Activated naive CD8-positive, alpha-beta T cell treated with anti-CD3 and anti-CD28 coated beads for 36 hours (primary cell): ENCODE results near the gene GRIK4. TPM values are rescaled to one million over a fixed set of nuclear protein-coding genes. Genes with fewer than 3 reads are reported as not detected.

ENCODE experiments used
- DNase-seq: peaks from one replicate; pipeline ENCODE4 v3.0.0; 2021
- H3K27ac Mint-ChIP-seq: one replicate; pipeline ENCODE4 v1.8.0; 2022; ENCODE audit warnings: mild to moderate bottlenecking, moderate library complexity, mixed read lengths
- H3K27me3 Mint-ChIP-seq: one replicate; pipeline ENCODE4 v1.8.0; 2022; ENCODE audit warnings: mild to moderate bottlenecking, mixed read lengths
- H3K36me3 Mint-ChIP-seq: one replicate; pipeline ENCODE4 v1.8.0; 2021; ENCODE audit warnings: mild to moderate bottlenecking, mixed read lengths
- H3K4me1 Mint-ChIP-seq: one replicate; pipeline ENCODE4 v1.8.0; 2021; ENCODE audit warnings: mixed read lengths
- H3K4me3 Mint-ChIP-seq: one replicate; pipeline ENCODE4 v1.8.0; 2022; ENCODE audit warnings: mild to moderate bottlenecking, moderate library complexity, mixed read lengths
- H3K9me3 Mint-ChIP-seq: one replicate; pipeline ENCODE4 v1.8.0; 2022; ENCODE audit warnings: mixed read lengths
- total RNA-seq, 2 experiments: library from RNA; stranded (reverse); gene quantifications; one replicate each; pipeline ENCODE4 v1.2.3, GENCODE V29; 2021

Gene GRIK4
- total RNA-seq, 2 experiments from 2014 or later = 0.40 to 0.43 TPM

GRCh38 chr11:120528749-120529148 is 17.2 kb downstream of the GRIK4 start:
- Mint-ChIP-seq H3K27ac (no peak overlapping the region), H3K4me1 (no peaks in the 10 kb centered on the region), H3K36me3 (no peaks in the 10 kb centered on the region), H3K27me3 (peaks cover 24% of the 10 kb centered on the region), H3K9me3 (no peaks in the 10 kb centered on the region), H3K4me3 (no peak overlapping the region)
- DNase-seq = no peak

GRCh38 chr11:120529214-120529613 is 17.7 kb downstream of the GRIK4 start:
- DNase-seq = no peak
- no peaks in the 10 kb centered on the region for H3K9me3 Mint-ChIP-seq
- H3K4me1 Mint-ChIP-seq = no peaks in the 10 kb centered on the region
- no peak overlapping the region for H3K27ac Mint-ChIP-seq
- H3K27me3 Mint-ChIP-seq = peaks cover 21% of the 10 kb centered on the region
- no peak overlapping the region for H3K4me3 Mint-ChIP-seq
- H3K36me3 Mint-ChIP-seq = no peaks in the 10 kb centered on the region

GRCh38 chr11:120529911-120530310 is 18.4 kb downstream of the GRIK4 start:
- H3K27me3 Mint-ChIP-seq = peaks cover 14% of the 10 kb centered on the region
- no peaks in the 10 kb centered on the region for H3K36me3 Mint-ChIP-seq
- no peaks in the 10 kb centered on the region for H3K4me1 Mint-ChIP-seq
- no peaks in the 10 kb centered on the region for H3K9me3 Mint-ChIP-seq
- no peak for DNase-seq
- no peak overlapping the region for H3K4me3 Mint-ChIP-seq
- no peak overlapping the region for H3K27ac Mint-ChIP-seq

DNA sequence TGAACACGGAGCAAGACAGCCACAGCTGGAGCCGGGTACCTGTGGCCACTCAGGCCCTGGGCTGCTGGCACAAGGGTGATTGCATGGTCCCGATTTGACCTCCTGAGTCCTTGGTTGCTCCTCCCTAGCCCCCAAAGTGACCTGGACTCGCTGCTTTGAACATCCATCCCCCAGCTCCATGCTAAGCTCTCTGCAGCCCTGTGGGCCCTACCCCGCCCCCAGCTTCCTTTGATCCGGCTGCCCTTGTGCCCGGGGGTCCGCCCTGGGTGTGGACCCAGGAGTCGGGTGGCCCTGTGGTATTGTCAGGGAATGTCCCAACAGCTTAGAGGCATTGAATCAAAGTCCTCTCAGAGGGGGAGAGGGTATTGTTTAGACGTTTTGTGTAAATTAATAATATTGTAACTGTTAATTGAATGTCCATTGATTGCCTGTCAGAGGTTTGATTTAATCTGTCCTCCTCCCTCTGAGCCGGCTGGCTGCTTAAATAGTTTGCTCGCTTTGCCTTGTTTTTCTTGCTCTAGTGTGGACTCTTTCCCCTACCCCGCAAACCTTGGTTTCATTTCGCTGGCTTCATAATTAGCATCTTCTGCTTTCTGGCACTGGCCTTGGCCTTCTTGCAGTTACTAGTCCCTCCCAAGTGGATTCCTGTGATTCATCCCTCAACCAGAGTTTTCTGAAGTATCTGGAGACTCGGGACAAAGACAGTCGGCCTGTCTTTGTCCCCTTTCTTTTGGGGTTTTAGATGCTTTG is 20.7 kb downstream of the GRIK4 start:
- H3K27ac Mint-ChIP-seq = no peak overlapping the region
- no peak overlapping the region for H3K4me3 Mint-ChIP-seq
- no peaks in the 10 kb centered on the region for H3K4me1 Mint-ChIP-seq
- H3K36me3 Mint-ChIP-seq = no peaks in the 10 kb centered on the region
- DNase-seq = no peak
- H3K27me3 Mint-ChIP-seq = peaks cover 13% of the 10 kb centered on the region
- H3K9me3 Mint-ChIP-seq = no peaks in the 10 kb centered on the region

- no peak overlapping the region for H3K4me3 Mint-ChIP-seq
- DNase-seq = no peak
- no peaks in the 10 kb centered on the region for H3K36me3 Mint-ChIP-seq
- H3K9me3 Mint-ChIP-seq = no peaks in the 10 kb centered on the region
- peaks cover 13% of the 10 kb centered on the region for H3K27me3 Mint-ChIP-seq
- H3K27ac Mint-ChIP-seq = no peak overlapping the region
- H3K4me1 Mint-ChIP-seq = no peaks in the 10 kb centered on the region
Measured at GRCh38 chr11:120532832-120533196, 21.3 kb downstream of the GRIK4 start.

GRCh38 chr11:120536091-120536796 is 24.7 kb downstream of the GRIK4 start:
- Mint-ChIP-seq H3K27ac (no peak overlapping the region), H3K4me3 (no peak overlapping the region), H3K36me3 (no peaks in the 10 kb centered on the region), H3K27me3 (no peaks in the 10 kb centered on the region), H3K4me1 (no peaks in the 10 kb centered on the region), H3K9me3 (no peaks in the 10 kb centered on the region)
- no peak for DNase-seq

DNA sequence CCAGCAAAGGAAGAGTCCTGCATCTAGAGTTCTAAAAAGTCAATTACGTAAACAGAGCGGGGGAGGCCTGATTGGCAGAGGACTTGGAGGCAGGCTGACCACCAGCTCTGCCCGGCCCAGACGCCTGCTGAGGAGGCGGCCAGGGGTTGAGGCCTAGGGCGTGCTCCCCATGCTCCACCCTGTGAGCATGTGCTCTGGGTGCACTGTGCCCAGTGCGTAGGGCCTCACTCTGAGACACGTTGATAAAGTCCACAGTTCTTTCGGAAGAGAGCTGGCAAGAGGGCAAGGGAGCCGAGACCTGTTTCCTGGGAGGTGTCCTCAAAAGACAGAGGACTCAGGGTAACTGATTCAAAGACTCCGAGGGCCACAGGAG is 25.2 kb downstream of the GRIK4 start:
- no peaks in the 10 kb centered on the region for H3K9me3 Mint-ChIP-seq
- H3K27ac Mint-ChIP-seq = no peak overlapping the region
- H3K36me3 Mint-ChIP-seq = no peaks in the 10 kb centered on the region
- no peak for DNase-seq
- H3K4me3 Mint-ChIP-seq = no peak overlapping the region
- no peaks in the 10 kb centered on the region for H3K4me1 Mint-ChIP-seq
- H3K27me3 Mint-ChIP-seq = no peaks in the 10 kb centered on the region

DNA sequence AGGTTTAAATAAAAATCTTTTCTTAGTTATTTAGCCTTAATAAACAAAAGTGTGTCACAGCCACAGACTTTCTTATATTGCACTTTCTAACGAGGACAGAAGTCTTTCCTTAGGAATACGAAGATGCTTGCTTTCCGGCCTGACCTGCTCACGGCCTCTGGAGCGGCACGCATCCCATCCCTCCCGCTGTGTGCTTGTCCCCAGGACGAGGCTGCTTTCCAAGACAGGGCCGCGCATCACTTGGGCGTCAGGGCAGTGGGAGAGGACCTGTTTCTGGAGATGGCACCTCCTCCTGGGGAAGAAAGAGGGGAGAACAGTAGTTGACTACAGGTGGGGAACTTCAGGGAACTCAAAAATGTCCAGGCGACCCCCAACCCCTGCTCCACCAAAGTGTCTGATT is 26.4 kb downstream of the GRIK4 start:
- Mint-ChIP-seq H3K4me3 (no peak overlapping the region), H3K27ac (no peak overlapping the region), H3K36me3 (no peaks in the 10 kb centered on the region), H3K4me1 (no peaks in the 10 kb centered on the region), H3K9me3 (peaks cover 1% of the 10 kb centered on the region), H3K27me3 (no peaks in the 10 kb centered on the region)
- DNase-seq = no peak

DNA sequence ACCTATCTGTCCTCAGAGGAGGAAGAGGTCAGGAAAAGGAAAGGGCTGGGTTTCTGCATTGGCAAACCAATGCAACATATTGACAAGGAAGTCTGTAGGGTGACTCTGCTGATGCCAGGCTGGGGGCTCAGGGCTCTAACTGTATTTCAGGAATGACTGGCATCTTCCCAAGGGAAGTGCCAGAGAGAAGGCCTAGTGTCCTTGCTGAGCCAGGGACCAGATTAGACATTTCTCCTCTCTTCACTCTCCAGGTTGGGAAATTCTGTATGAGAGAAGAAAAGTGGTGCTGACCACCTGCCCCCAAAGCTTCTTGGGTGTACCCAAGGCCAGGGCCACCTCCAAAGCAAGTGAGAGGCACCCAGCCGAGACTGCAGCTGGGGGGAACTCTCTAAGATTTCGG is 27.2 kb downstream of the GRIK4 start:
- Mint-ChIP-seq H3K27ac (no peak overlapping the region), H3K4me3 (no peak overlapping the region), H3K4me1 (no peaks in the 10 kb centered on the region), H3K36me3 (no peaks in the 10 kb centered on the region), H3K27me3 (no peaks in the 10 kb centered on the region), H3K9me3 (peaks cover 1% of the 10 kb centered on the region)
- no peak for DNase-seq

- no peak overlapping the region for H3K4me3 Mint-ChIP-seq
- H3K9me3 Mint-ChIP-seq = peaks cover 1% of the 10 kb centered on the region
- no peaks in the 10 kb centered on the region for H3K36me3 Mint-ChIP-seq
- no peaks in the 10 kb centered on the region for H3K27me3 Mint-ChIP-seq
- DNase-seq = no peak
- H3K4me1 Mint-ChIP-seq = no peaks in the 10 kb centered on the region
- H3K27ac Mint-ChIP-seq = no peak overlapping the region
Measured at GRCh38 chr11:120539667-120540369, 28.3 kb downstream of the GRIK4 start.

- H3K4me1 Mint-ChIP-seq = no peaks in the 10 kb centered on the region
- no peaks in the 10 kb centered on the region for H3K27me3 Mint-ChIP-seq
- no peaks in the 10 kb centered on the region for H3K36me3 Mint-ChIP-seq
- H3K9me3 Mint-ChIP-seq = peaks cover 1% of the 10 kb centered on the region
- no peak overlapping the region for H3K27ac Mint-ChIP-seq
- no peak overlapping the region for H3K4me3 Mint-ChIP-seq
- no peak for DNase-seq
Measured at GRCh38 chr11:120540744-120541465, 29.4 kb downstream of the GRIK4 start.

DNA sequence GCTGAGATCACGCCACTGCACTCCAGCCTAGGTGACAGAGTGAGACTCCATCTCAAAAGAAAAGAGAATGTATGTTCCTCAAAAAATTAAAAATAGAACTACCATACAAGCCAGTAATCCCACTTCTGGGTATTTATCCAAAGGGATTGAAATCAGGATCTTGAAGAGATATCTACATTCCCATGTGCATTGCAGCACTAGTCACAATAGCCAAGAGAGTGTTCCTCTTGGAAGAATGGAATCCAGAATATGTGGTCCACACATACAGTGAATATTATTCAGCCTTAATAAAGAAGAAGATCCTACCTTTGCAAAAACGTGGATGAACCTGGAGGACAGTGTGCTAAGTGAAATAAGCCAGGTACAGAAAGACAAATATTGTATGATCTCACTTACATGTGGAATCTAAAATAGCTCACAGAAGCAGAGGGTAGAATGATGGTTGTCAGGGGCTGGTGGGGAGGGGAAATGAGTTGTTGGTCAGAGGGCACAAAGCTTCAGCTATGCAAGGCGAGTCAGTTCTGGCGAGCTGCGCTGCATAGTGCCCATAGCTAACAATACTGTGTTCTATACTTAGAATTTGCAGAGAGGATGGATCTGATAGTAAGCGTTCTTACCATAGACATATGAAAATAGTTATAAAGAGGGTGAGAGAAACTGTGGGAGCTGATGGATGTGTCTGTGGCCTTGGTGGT is 32.1 kb downstream of the GRIK4 start:
- no peaks in the 10 kb centered on the region for H3K27me3 Mint-ChIP-seq
- H3K36me3 Mint-ChIP-seq = no peaks in the 10 kb centered on the region
- H3K27ac Mint-ChIP-seq = no peak overlapping the region
- H3K4me3 Mint-ChIP-seq = no peak overlapping the region
- H3K9me3 Mint-ChIP-seq = peaks cover 1% of the 10 kb centered on the region
- H3K4me1 Mint-ChIP-seq = no peaks in the 10 kb centered on the region
- no peak for DNase-seq

DNA sequence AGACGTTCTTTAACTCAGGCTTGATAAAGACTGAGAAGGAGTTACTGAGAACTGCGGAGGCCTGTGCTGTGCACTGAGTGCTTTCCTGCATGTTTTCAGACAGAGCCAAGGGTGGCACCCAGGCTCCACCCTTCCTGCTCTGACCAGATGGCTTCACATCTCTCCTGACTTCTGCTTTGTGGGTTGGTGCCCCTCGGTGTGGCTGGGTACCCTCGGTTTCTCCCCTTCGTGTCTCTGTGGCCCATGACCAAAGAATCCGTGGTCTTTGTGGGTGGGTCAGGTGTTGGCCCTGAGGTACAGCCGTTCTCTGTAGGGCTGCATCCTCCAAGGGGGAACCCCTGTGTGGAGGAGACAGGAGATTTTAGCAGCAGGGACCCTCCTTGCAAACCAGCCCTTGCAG is 34.3 kb downstream of the GRIK4 start:
- DNase-seq = no peak
- H3K4me3 Mint-ChIP-seq = no peak overlapping the region
- H3K9me3 Mint-ChIP-seq = peaks cover 1% of the 10 kb centered on the region
- H3K4me1 Mint-ChIP-seq = no peaks in the 10 kb centered on the region
- no peaks in the 10 kb centered on the region for H3K36me3 Mint-ChIP-seq
- H3K27ac Mint-ChIP-seq = no peak overlapping the region
- H3K27me3 Mint-ChIP-seq = peaks cover 11% of the 10 kb centered on the region

- Mint-ChIP-seq H3K27me3 (peaks cover 11% of the 10 kb centered on the region), H3K36me3 (no peaks in the 10 kb centered on the region), H3K4me3 (no peak overlapping the region), H3K9me3 (peaks cover 1% of the 10 kb centered on the region), H3K4me1 (no peaks in the 10 kb centered on the region), H3K27ac (no peak overlapping the region)
- no peak for DNase-seq
Measured at GRCh38 chr11:120546312-120547205, 35.0 kb downstream of the GRIK4 start.
